GM10266 (cell line): Measurements from ENCODE around the gene PTPRG.

Experiments used
- DNase-seq: peaks from one replicate; pipeline ENCODE4 v3.0.0; 2012; ENCODE audit errors: extremely low spot score
- CTCF ChIP-seq: IDR thresholded peaks from 2 replicates; pipeline ENCODE4 v1.5.1; 2012; ENCODE audit warnings: mild to moderate bottlenecking, low read depth; ENCODE audit not compliant: control insufficient read depth, insufficient read depth; ENCODE audit errors: missing control alignments

The PTPRG gene

GRCh38 chr3:61649381-61650170, 88.2 kb downstream of the PTPRG start:
- DNase-seq = no peak
- no peak for TF ChIP-seq CTCF

- no peak for DNase-seq
- no peak for TF ChIP-seq CTCF
Observed at GRCh38 chr3:61650276-61650675, 88.9 kb downstream of the PTPRG start.

GRCh38 chr3:61650719-61651410, 89.5 kb downstream of the PTPRG start:
- TF ChIP-seq CTCF = no peak
- no peak for DNase-seq

GRCh38 chr3:61657689-61658088, 96.3 kb downstream of the PTPRG start:
- no peak for DNase-seq
- no peak for TF ChIP-seq CTCF

- DNase-seq = no peak
- TF ChIP-seq CTCF = no peak
Observed at GRCh38 chr3:61662861-61663260, 101.5 kb downstream of the PTPRG start.

GRCh38 chr3:61663356-61664104, 102.2 kb downstream of the PTPRG start:
- no peak for DNase-seq
- TF ChIP-seq CTCF = no peak

GRCh38 chr3:61664105-61664482, 102.7 kb downstream of the PTPRG start:
- no peak for TF ChIP-seq CTCF
- no peak for DNase-seq
